ENCODE results near the gene ACO1. TPM values are rescaled to one million over a fixed set of nuclear protein-coding genes. Genes with fewer than 3 reads are reported as not detected.

ACO1 gene
- total and polyA plus RNA-seq, 4 donors: 41.3 to 78.5 (median 59.5) TPM

DNA sequence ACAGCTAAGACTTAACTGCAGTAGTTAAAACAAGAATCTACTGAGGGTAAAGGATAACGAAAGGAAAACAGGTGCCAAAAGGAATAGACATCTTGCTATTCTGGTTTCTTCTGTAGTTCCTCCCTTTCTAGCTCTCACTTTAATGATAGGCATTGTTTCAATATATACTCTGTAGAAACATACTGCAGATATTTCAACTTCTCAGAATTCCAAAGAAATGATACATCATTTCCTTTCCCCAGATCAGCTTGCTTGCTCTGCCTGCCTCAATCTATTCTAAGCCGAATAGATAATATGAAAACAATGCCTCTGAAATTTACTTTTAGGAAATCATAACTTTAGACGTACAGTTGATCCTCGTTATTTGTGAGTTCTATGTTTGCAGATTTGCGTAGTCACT, 46.3 kb downstream of the ACO1 start (continued):
- TF ChIP-seq, protein P1, sequence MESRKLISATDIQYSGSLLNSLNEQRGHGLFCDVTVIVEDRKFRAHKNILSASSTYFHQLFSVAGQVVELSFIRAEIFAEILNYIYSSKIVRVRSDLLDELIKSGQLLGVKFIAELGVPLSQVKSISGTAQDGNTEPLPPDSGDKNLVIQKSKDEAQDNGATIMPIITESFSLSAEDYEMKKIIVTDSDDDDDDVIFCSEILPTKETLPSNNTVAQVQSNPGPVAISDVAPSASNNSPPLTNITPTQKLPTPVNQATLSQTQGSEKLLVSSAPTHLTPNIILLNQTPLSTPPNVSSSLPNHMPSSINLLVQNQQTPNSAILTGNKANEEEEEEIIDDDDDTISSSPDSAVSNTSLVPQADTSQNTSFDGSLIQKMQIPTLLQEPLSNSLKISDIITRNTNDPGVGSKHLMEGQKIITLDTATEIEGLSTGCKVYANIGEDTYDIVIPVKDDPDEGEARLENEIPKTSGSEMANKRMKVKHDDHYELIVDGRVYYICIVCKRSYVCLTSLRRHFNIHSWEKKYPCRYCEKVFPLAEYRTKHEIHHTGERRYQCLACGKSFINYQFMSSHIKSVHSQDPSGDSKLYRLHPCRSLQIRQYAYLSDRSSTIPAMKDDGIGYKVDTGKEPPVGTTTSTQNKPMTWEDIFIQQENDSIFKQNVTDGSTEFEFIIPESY (IDR thresholded peaks at IDR 0.05): no peak

- 92% methylated on average over 8 of the region's 8 CpGs for WGBS
- H3K9me3 ChIP-seq (ENCODE audit: control insufficient read depth in 4 of 4, low read length in 3 of 4): no peaks in the 10 kb centered on the region
- TF ChIP-seq, protein P2, sequence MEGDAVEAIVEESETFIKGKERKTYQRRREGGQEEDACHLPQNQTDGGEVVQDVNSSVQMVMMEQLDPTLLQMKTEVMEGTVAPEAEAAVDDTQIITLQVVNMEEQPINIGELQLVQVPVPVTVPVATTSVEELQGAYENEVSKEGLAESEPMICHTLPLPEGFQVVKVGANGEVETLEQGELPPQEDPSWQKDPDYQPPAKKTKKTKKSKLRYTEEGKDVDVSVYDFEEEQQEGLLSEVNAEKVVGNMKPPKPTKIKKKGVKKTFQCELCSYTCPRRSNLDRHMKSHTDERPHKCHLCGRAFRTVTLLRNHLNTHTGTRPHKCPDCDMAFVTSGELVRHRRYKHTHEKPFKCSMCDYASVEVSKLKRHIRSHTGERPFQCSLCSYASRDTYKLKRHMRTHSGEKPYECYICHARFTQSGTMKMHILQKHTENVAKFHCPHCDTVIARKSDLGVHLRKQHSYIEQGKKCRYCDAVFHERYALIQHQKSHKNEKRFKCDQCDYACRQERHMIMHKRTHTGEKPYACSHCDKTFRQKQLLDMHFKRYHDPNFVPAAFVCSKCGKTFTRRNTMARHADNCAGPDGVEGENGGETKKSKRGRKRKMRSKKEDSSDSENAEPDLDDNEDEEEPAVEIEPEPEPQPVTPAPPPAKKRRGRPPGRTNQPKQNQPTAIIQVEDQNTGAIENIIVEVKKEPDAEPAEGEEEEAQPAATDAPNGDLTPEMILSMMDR (IDR thresholded peaks at IDR 0.05; ENCODE audit: low read depth, low read length, missing input control): no peak
- TF ChIP-seq REST (IDR thresholded peaks at IDR 0.05) (no peak), RXRA (IDR thresholded peaks at IDR 0.05) (no peak), FOXA1 (IDR thresholded peaks at IDR 0.05) (no peak), NR2F2 (IDR thresholded peaks at IDR 0.05) (no peak), ATF3 (IDR thresholded peaks at IDR 0.05) (no peak), JUND (IDR thresholded peaks at IDR 0.05) (no peak), GABPA (IDR thresholded peaks at IDR 0.05 in 1 of 2, conservative IDR thresholded peaks at IDR 0.05 in 1 of 2) (no peak)
- no peak overlapping the region for H3K9ac ChIP-seq (ENCODE audit: low read depth in 1 of 2, low read length in 2 of 2)
- no peak for DNase-seq (ENCODE audit: low spot score)
- peaks cover 2 to 17% (median 16%) of the 10 kb centered on the region in 4 donors for H3K4me1 ChIP-seq (ENCODE audit: control insufficient read depth in 4 of 4, insufficient read depth in 4 of 4, low read length in 3 of 4)
- no peaks in the 10 kb centered on the region for H3K27me3 ChIP-seq (ENCODE audit: control insufficient read depth in 4 of 4, insufficient read depth in 4 of 4, low read length in 3 of 4)
- peaks cover 3 to 49% (median 37%) of the 10 kb centered on the region in 4 donors for H3K36me3 ChIP-seq (ENCODE audit: control insufficient read depth in 4 of 4, insufficient read depth in 3 of 4, low read depth in 1 of 4, low read length in 3 of 4)
- H3K4me3 ChIP-seq (ENCODE audit: low read depth in 1 of 3, low read length in 3 of 3): no peak overlapping the region
- no peak overlapping the region for H3K27ac ChIP-seq (ENCODE audit: low read depth in 1 of 2, low read length in 2 of 2)
Observed at GRCh38 chr9:32431196-32431595, 46.8 kb downstream of the ACO1 start.

DNA sequence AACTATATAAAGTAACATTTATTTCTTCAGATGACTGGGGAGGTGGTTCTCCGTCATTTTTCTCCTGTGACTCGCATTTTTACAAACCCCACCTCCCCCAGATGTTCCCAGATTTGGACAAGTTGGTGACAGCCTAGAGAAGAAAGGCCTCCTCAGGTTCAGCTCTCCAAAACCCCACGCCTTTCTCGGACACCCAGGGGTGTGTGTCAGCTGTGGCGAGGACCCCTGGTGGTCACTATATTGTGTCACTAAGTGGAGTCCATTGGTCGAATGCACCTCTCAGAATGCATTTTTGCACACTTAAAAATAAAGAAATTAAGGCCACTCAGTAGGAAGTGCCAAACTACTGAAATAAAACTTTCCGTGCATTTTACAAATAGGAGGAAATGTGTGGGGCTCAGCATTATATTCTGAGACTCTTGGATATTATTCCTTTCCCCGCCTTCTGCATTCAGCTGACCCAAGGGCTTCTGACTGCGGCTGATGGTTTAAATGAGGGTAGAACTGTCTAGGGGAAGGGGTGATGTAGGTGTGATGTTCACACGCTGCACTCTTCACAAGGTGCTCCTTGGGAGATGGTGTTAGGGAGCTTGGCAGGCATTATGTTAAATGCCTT, 47.6 kb downstream of the ACO1 start:
- 74% methylated on average over 10 of the region's 10 CpGs for WGBS
- Histone ChIP-seq H3K4me1 (ENCODE audit: control insufficient read depth in 4 of 4, insufficient read depth in 4 of 4, low read length in 3 of 4) (peaks cover 2 to 9% (median 8%) of the 10 kb centered on the region in 4 donors), H3K27ac (ENCODE audit: low read depth in 1 of 2, low read length in 2 of 2) (no peak overlapping the region), H3K9ac (ENCODE audit: low read depth in 1 of 2, low read length in 2 of 2) (no peak overlapping the region), H3K4me3 (ENCODE audit: low read depth in 1 of 3, low read length in 3 of 3) (no peak overlapping the region), H3K36me3 (ENCODE audit: control insufficient read depth in 4 of 4, insufficient read depth in 3 of 4, low read depth in 1 of 4, low read length in 3 of 4) (peaks cover 3 to 58% (median 45%) of the 10 kb centered on the region in 4 donors), H3K9me3 (ENCODE audit: control insufficient read depth in 4 of 4, low read length in 3 of 4) (no peaks in the 10 kb centered on the region), H3K27me3 (ENCODE audit: control insufficient read depth in 4 of 4, insufficient read depth in 4 of 4, low read length in 3 of 4) (no peaks in the 10 kb centered on the region)
- peak; percentile 48 for DNase-seq (ENCODE audit: low spot score)
- TF ChIP-seq MAX (IDR thresholded peaks at IDR 0.05): no peak
- TF ChIP-seq YY1 (IDR thresholded peaks at IDR 0.05): no peak
- TF ChIP-seq RAD21 (IDR thresholded peaks at IDR 0.05): peak; percentile 64 to 81
- no peak for TF ChIP-seq GABPA (IDR thresholded peaks at IDR 0.05 in 1 of 2, conservative IDR thresholded peaks at IDR 0.05 in 1 of 2)
- no peak for TF ChIP-seq FOXA1 (IDR thresholded peaks at IDR 0.05)
- no peak for TF ChIP-seq NR2F2 (IDR thresholded peaks at IDR 0.05)
- TF ChIP-seq SP1 (IDR thresholded peaks at IDR 0.05): no peak
- TF ChIP-seq RXRA (IDR thresholded peaks at IDR 0.05): no peak
- no peak for TF ChIP-seq JUND (IDR thresholded peaks at IDR 0.05)
- TF ChIP-seq TAF1 (conservative IDR thresholded peaks at IDR 0.05): no peak
- no peak for TF ChIP-seq REST (IDR thresholded peaks at IDR 0.05)
- no peak for TF ChIP-seq HNF4A (conservative IDR thresholded peaks at IDR 0.05)
- no peak for TF ChIP-seq FOXA2 (IDR thresholded peaks at IDR 0.05)

All from liver (tissue), 9 donors.